ENCODE measurements around the gene DNAAF9. TPM values are rescaled to one million over a fixed set of nuclear protein-coding genes. Genes with fewer than 3 reads are reported as not detected.

DNAAF9 gene
- total and polyA plus RNA-seq, 2 donors (not counting 1 experiment from before 2014, with no cell fraction given): 2.6 to 7.7 TPM

- DNase-seq (no peak), ATAC-seq (ENCODE audit: low read depth) (no peak)
- no peak overlapping the region for H2AFZ ChIP-seq (ENCODE audit: insufficient read depth, low read depth, low read length, poor library complexity, severe bottlenecking)
- intact Hi-C loops (cut with micrococcal nuclease): no loop called here
- no peaks in the 10 kb centered on the region for H3K79me2 ChIP-seq (ENCODE audit: control insufficient read depth, insufficient read depth, low read length)
- Mint-ChIP-seq H3K9me3 (ENCODE audit: insufficient read depth) (no peaks in the 10 kb centered on the region), H3K4me1 (no peaks in the 10 kb centered on the region), H3K27me3 (no peaks in the 10 kb centered on the region), H3K4me3 (no peak overlapping the region), H3K27ac (no peak overlapping the region)
- TF ChIP-seq, protein P1, sequence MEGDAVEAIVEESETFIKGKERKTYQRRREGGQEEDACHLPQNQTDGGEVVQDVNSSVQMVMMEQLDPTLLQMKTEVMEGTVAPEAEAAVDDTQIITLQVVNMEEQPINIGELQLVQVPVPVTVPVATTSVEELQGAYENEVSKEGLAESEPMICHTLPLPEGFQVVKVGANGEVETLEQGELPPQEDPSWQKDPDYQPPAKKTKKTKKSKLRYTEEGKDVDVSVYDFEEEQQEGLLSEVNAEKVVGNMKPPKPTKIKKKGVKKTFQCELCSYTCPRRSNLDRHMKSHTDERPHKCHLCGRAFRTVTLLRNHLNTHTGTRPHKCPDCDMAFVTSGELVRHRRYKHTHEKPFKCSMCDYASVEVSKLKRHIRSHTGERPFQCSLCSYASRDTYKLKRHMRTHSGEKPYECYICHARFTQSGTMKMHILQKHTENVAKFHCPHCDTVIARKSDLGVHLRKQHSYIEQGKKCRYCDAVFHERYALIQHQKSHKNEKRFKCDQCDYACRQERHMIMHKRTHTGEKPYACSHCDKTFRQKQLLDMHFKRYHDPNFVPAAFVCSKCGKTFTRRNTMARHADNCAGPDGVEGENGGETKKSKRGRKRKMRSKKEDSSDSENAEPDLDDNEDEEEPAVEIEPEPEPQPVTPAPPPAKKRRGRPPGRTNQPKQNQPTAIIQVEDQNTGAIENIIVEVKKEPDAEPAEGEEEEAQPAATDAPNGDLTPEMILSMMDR (IDR thresholded peaks at IDR 0.05): no peak
- no peaks in the 10 kb centered on the region for H3K4me1 ChIP-seq (ENCODE audit: control insufficient read depth in 2 of 2, insufficient read depth in 2 of 2, low read length in 2 of 2)
- no peak overlapping the region for H3K4me3 ChIP-seq (ENCODE audit: control extremely low read depth in 1 of 5, extremely low read depth in 1 of 5, insufficient read depth in 1 of 5, low read depth in 2 of 5, low read length in 4 of 5)
- no peak overlapping the region for H3K9ac ChIP-seq (ENCODE audit: low read length)
- POLR2A ChIA-PET: no interaction called here
- CTCF ChIA-PET: no interaction called here
- no peak overlapping the region for H3K27ac ChIP-seq (ENCODE audit: low read length in 2 of 2)
- no peaks in the 10 kb centered on the region for H4K20me1 ChIP-seq (ENCODE audit: control insufficient read depth, insufficient read depth, low read length, poor library complexity, severe bottlenecking)
- H3K27me3 ChIP-seq (replicated peaks in 1 of 4; ENCODE audit: control extremely low read depth in 1 of 4, control insufficient read depth in 3 of 4, insufficient read depth in 4 of 4, low read length in 3 of 4): no peaks in the 10 kb centered on the region
- H3K9me3 ChIP-seq (ENCODE audit: control extremely low read depth in 1 of 3, control insufficient read depth in 2 of 3, insufficient read depth in 1 of 3, low read length in 2 of 3): no peaks in the 10 kb centered on the region
- H3K4me2 ChIP-seq (replicated peaks; ENCODE audit: low read depth, low read length, poor library complexity, severe bottlenecking): no peak overlapping the region
- H3K36me3 ChIP-seq (replicated peaks in 1 of 2; ENCODE audit: control extremely low read depth in 1 of 2, control insufficient read depth in 1 of 2, extremely low read depth in 1 of 2, insufficient read depth in 2 of 2, low read length in 1 of 2): peaks cover 8 to 30% of the 10 kb centered on the region in 2 experiments
Measured at GRCh38 chr20:3374296-3374695, 33.2 kb downstream of the DNAAF9 start.

GRCh38 chr20:3371754-3372153, 35.7 kb downstream of the DNAAF9 start:
- ATAC-seq (ENCODE audit: low read depth) (no peak), DNase-seq (no peak)
- Histone ChIP-seq H3K9me3 (ENCODE audit: control extremely low read depth in 1 of 3, control insufficient read depth in 2 of 3, insufficient read depth in 1 of 3, low read length in 2 of 3) (no peaks in the 10 kb centered on the region), H3K4me3 (ENCODE audit: control extremely low read depth in 1 of 5, extremely low read depth in 1 of 5, insufficient read depth in 1 of 5, low read depth in 2 of 5, low read length in 4 of 5) (no peak overlapping the region), H3K4me2 (replicated peaks; ENCODE audit: low read depth, low read length, poor library complexity, severe bottlenecking) (no peak overlapping the region), H3K27me3 (replicated peaks in 1 of 4; ENCODE audit: control extremely low read depth in 1 of 4, control insufficient read depth in 3 of 4, insufficient read depth in 4 of 4, low read length in 3 of 4) (no peaks in the 10 kb centered on the region), H4K20me1 (ENCODE audit: control insufficient read depth, insufficient read depth, low read length, poor library complexity, severe bottlenecking) (no peaks in the 10 kb centered on the region), H3K4me1 (ENCODE audit: control insufficient read depth in 2 of 2, insufficient read depth in 2 of 2, low read length in 2 of 2) (no peaks in the 10 kb centered on the region), H3K79me2 (ENCODE audit: control insufficient read depth, insufficient read depth, low read length) (no peaks in the 10 kb centered on the region), H3K9ac (ENCODE audit: low read length) (no peak overlapping the region), H2AFZ (ENCODE audit: insufficient read depth, low read depth, low read length, poor library complexity, severe bottlenecking) (no peak overlapping the region), H3K36me3 (replicated peaks in 1 of 2; ENCODE audit: control extremely low read depth in 1 of 2, control insufficient read depth in 1 of 2, extremely low read depth in 1 of 2, insufficient read depth in 2 of 2, low read length in 1 of 2) (peaks cover 4 to 23% of the 10 kb centered on the region in 2 experiments), H3K27ac (ENCODE audit: low read length in 2 of 2) (no peak overlapping the region)
- no peak for TF ChIP-seq EZH2 (IDR thresholded peaks at IDR 0.05; ENCODE audit: borderline replicate concordance, insufficient read depth, low read depth, low read length, poor library complexity, severe bottlenecking)
- TF ChIP-seq, protein P1 (IDR thresholded peaks at IDR 0.05): no peak
- WGBS (ENCODE audit: insufficient coverage): 100% methylated on average over 1 of the region's 2 CpGs
- H3K27ac Mint-ChIP-seq: no peak overlapping the region
- H3K4me3 Mint-ChIP-seq: no peak overlapping the region
- H3K9me3 Mint-ChIP-seq (ENCODE audit: insufficient read depth): no peaks in the 10 kb centered on the region
- no peaks in the 10 kb centered on the region for H3K4me1 Mint-ChIP-seq
- ChIA-PET CTCF (no interaction called here), POLR2A (no interaction called here)
- H3K27me3 Mint-ChIP-seq: no peaks in the 10 kb centered on the region
- intact Hi-C loops (cut with micrococcal nuclease): no loop called here

Measured in B cell (primary cell).